GM18861 (cell line): ENCODE measurements around the gene TREML1.
"Not testable (repeated sequence)": the region's sequence is repeated elsewhere in the genome, so short reads cannot be mapped to it uniquely, and the experiment has no call there.

Source experiments
- ATAC-seq: cut with Tn5 transposase; IDR thresholded peaks from one replicate; pipeline ENCODE4 v1.9.1; 2021; ENCODE audit not compliant: unreplicated experiment

TREML1 gene

GRCh38 chr6:41153451-41153850, 696 bp downstream of the TREML1 start:
- ATAC-seq = no peak

- no peak for ATAC-seq
Observed at GRCh38 chr6:41150671-41151070, 3.5 kb downstream of the TREML1 start.

GRCh38 chr6:41147917-41148316, 6.2 kb downstream of the TREML1 start:
- ATAC-seq = no peak

GRCh38 chr6:41136911-41137310, 17.2 kb downstream of the TREML1 start:
- no peak for ATAC-seq

GRCh38 chr6:41135062-41135832, 18.9 kb downstream of the TREML1 start:
- ATAC-seq = no peak

GRCh38 chr6:41132254-41132653, 21.9 kb downstream of the TREML1 start:
- ATAC-seq = no peak

- no peak for ATAC-seq
Observed at GRCh38 chr6:41125282-41125681, 28.9 kb downstream of the TREML1 start.

- no peak for ATAC-seq
Observed at GRCh38 chr6:41122918-41123317, 31.2 kb downstream of the TREML1 start.

GRCh38 chr6:41122373-41122772, 31.8 kb downstream of the TREML1 start:
- no peak for ATAC-seq

GRCh38 chr6:41120058-41120457, 34.1 kb downstream of the TREML1 start:
- no peak for ATAC-seq

GRCh38 chr6:41119508-41119907, 34.6 kb downstream of the TREML1 start:
- ATAC-seq = no peak

- ATAC-seq = not testable (repeated sequence)
Observed at GRCh38 chr6:41115027-41115426, 39.1 kb downstream of the TREML1 start.

GRCh38 chr6:41111017-41111416, 43.1 kb downstream of the TREML1 start:
- no peak for ATAC-seq

- no peak for ATAC-seq
Observed at GRCh38 chr6:41103847-41104246, 50.3 kb downstream of the TREML1 start.

- no peak for ATAC-seq
Observed at GRCh38 chr6:41100871-41101287, 53.3 kb downstream of the TREML1 start.
